ENCODE measurements around the gene DUSP14. TPM values are rescaled to one million over a fixed set of nuclear protein-coding genes. Genes with fewer than 3 reads are reported as not detected.

The DUSP14 gene
- total and polyA plus RNA-seq, 9 donors = 6.3 to 17.1 (median 12.6) TPM

GRCh38 chr17:37519251-37519985, 29.7 kb downstream of the DUSP14 start:
- Histone ChIP-seq H3K4me1 (ENCODE audit: insufficient read depth) (no peaks in the 10 kb centered on the region), H3K9me3 (no peaks in the 10 kb centered on the region), H3K4me3 (no peak overlapping the region), H3K27ac (no peak overlapping the region), H3K36me3 (no peaks in the 10 kb centered on the region), H3K27me3 (no peaks in the 10 kb centered on the region)
- TF ChIP-seq CTCF (IDR thresholded peaks at IDR 0.05) = no peak
- TF ChIP-seq EP300 (IDR thresholded peaks at IDR 0.05) = no peak
- TF ChIP-seq POLR2A (IDR thresholded peaks at IDR 0.05) = no peak
- intact Hi-C loops (cut with DNase I) = no loop called here
- WGBS, 3 donors = 76 to 77% (median 77%) methylated on average over 5 of the region's 5 CpGs
- DNase-seq = no peak

GRCh38 chr17:37520174-37520573, 30.5 kb downstream of the DUSP14 start:
- no peak for DNase-seq
- Histone ChIP-seq H3K27me3 (no peaks in the 10 kb centered on the region), H3K27ac (no peak overlapping the region), H3K4me1 (ENCODE audit: insufficient read depth) (no peaks in the 10 kb centered on the region), H3K36me3 (no peaks in the 10 kb centered on the region), H3K9me3 (no peaks in the 10 kb centered on the region), H3K4me3 (no peak overlapping the region)
- intact Hi-C loops (cut with DNase I) = no loop called here
- WGBS, 3 donors = 78 to 82% (median 81%) methylated on average over 8 of the region's 8 CpGs
- no peak for TF ChIP-seq CTCF (IDR thresholded peaks at IDR 0.05)
- TF ChIP-seq POLR2A (IDR thresholded peaks at IDR 0.05) = no peak
- TF ChIP-seq EP300 (IDR thresholded peaks at IDR 0.05) = no peak

GRCh38 chr17:37521821-37522220, 32.1 kb downstream of the DUSP14 start:
- no peak overlapping the region for H3K4me3 ChIP-seq
- 93 to 95% (median 93%) methylated on average over 5 of the region's 5 CpGs for WGBS, 3 donors
- intact Hi-C loops (cut with DNase I) = no loop called here
- no peaks in the 10 kb centered on the region for H3K4me1 ChIP-seq (ENCODE audit: insufficient read depth)
- no peaks in the 10 kb centered on the region for H3K36me3 ChIP-seq
- no peaks in the 10 kb centered on the region for H3K27me3 ChIP-seq
- no peaks in the 10 kb centered on the region for H3K9me3 ChIP-seq
- no peak overlapping the region for H3K27ac ChIP-seq
- TF ChIP-seq EP300 (IDR thresholded peaks at IDR 0.05) (no peak), CTCF (IDR thresholded peaks at IDR 0.05) (no peak), POLR2A (IDR thresholded peaks at IDR 0.05) (no peak)
- DNase-seq = no peak

- Histone ChIP-seq H3K27me3 (no peaks in the 10 kb centered on the region), H3K4me1 (ENCODE audit: insufficient read depth) (no peaks in the 10 kb centered on the region), H3K9me3 (no peaks in the 10 kb centered on the region), H3K27ac (no peak overlapping the region), H3K36me3 (no peaks in the 10 kb centered on the region), H3K4me3 (no peak overlapping the region)
- no peak for DNase-seq
- WGBS, 3 donors = 83 to 85% (median 85%) methylated on average over 8 of the region's 8 CpGs
- TF ChIP-seq CTCF (IDR thresholded peaks at IDR 0.05) (no peak), EP300 (IDR thresholded peaks at IDR 0.05) (no peak), POLR2A (IDR thresholded peaks at IDR 0.05) (no peak)
- intact Hi-C loops (cut with DNase I) = no loop called here
These were observed 34.1 kb downstream of the DUSP14 start for GRCh38 chr17:37523715-37524219.
